IMR-90 (cell line): ENCODE data around the gene UBE2V1. TPM values are rescaled to one million over a fixed set of nuclear protein-coding genes. Genes with fewer than 3 reads are reported as not detected.

Experiments used
- ATAC-seq: fragments of 200-7000 bp; cut with Tn5 transposase; 2 replicates; pipeline ENCODE4 v1.9.1; 2020; ENCODE audit warnings: low read depth, mild to moderate bottlenecking, moderate library complexity
- Bru-seq: library from RNA; stranded (reverse); fragments of 400-500 nt; gene quantifications from one replicate; lab custom pipeline; 2021; lab: Mats Ljungman, UMichigan
- BruChase-seq, 2 experiments: library from RNA; stranded (reverse); fragments of 400-500 nt; gene quantifications; one replicate each; lab custom pipeline; 2021; lab: Mats Ljungman, UMichigan
- BruUV-seq: library from RNA; stranded (reverse); fragments of 400-500 nt; replicated peaks from 2 replicates; lab custom pipeline; 2021; lab: Mats Ljungman, UMichigan
- CTCF ChIA-PET: fragments of 300-600 bp; formaldehyde crosslinking; extraction: SDS; loops from one replicate; lab custom pipeline; 2021; ENCODE audit warnings: antibody characterized with exemption; lab: Yijun Ruan, JAX
- POLR2A ChIA-PET: fragments of 300-600 bp; sonication (Branson Sonifier 250); formaldehyde crosslinking; loops from one replicate; lab custom pipeline; 2022; ENCODE audit warnings: antibody characterized with exemption; ENCODE audit not compliant: unreplicated experiment; lab: Charles Lee
- DNase-seq: peaks from one replicate; pipeline ENCODE4 v3.0.0; 2013
- H2AFZ ChIP-seq: replicated peaks from 2 replicates; pipeline ENCODE3; 2013; ENCODE audit warnings: low read length, mild to moderate bottlenecking; ENCODE audit not compliant: poor library complexity
- H2AK5ac ChIP-seq: 2 replicates; pipeline ENCODE4 v1.6.1; 2013; ENCODE audit warnings: low read depth, low read length, inconsistent platforms
- H2AK9ac ChIP-seq: replicated peaks from 2 replicates; pipeline ENCODE3; 2013; ENCODE audit warnings: mild to moderate bottlenecking, low read depth, low read length, moderate library complexity; ENCODE audit not compliant: poor library complexity
- H2BK120ac ChIP-seq: 2 replicates; pipeline ENCODE4 v1.6.1; 2013; ENCODE audit warnings: low read depth, low read length, inconsistent platforms
- H2BK15ac ChIP-seq: 3 replicates; pipeline ENCODE4 v1.6.1; 2013; ENCODE audit warnings: low read depth, low read length, inconsistent platforms
- H2BK20ac ChIP-seq: 2 replicates; pipeline ENCODE4 v1.6.1; 2013; ENCODE audit warnings: low read depth, mild to moderate bottlenecking, inconsistent platforms, low read length, moderate library complexity
- H2BK5ac ChIP-seq: 2 replicates; pipeline ENCODE4 v1.6.1; 2013; ENCODE audit warnings: mild to moderate bottlenecking, low read depth, low read length, inconsistent platforms; ENCODE audit not compliant: poor library complexity, severe bottlenecking
- H3K14ac ChIP-seq: replicated peaks from 2 replicates; pipeline ENCODE4 v1.6.1; 2013; ENCODE audit warnings: low read depth, low read length, inconsistent platforms
- H3K18ac ChIP-seq: 2 replicates; pipeline ENCODE4 v1.6.1; 2013; ENCODE audit warnings: low read depth, low read length, control low read depth
- H3K23ac ChIP-seq: 2 replicates; pipeline ENCODE4 v1.6.1; 2013; ENCODE audit warnings: low read depth, low read length, inconsistent platforms
- H3K27ac ChIP-seq: 2 replicates; pipeline ENCODE4 v1.5.1; 2013; ENCODE audit warnings: mild to moderate bottlenecking, control low read depth, low read length; ENCODE audit not compliant: insufficient read depth
- H3K27me3 ChIP-seq: 2 replicates; pipeline ENCODE4 v1.6.1; 2013; ENCODE audit warnings: low read length; ENCODE audit not compliant: control insufficient read depth, insufficient read depth
- H3K36me3 ChIP-seq: 2 replicates; pipeline ENCODE4 v1.6.1; 2013; ENCODE audit warnings: low read length, mixed read lengths; ENCODE audit not compliant: control insufficient read depth, insufficient read depth
- H3K4ac ChIP-seq: 2 replicates; pipeline ENCODE4 v1.6.1; 2013; ENCODE audit warnings: low read depth, low read length, inconsistent platforms
- H3K4me1 ChIP-seq: 2 replicates; pipeline ENCODE4 v1.6.1; 2013; ENCODE audit warnings: low read length, mixed read lengths; ENCODE audit not compliant: control insufficient read depth, insufficient read depth
- H3K4me2 ChIP-seq: 2 replicates; pipeline ENCODE4 v1.6.1; 2013; ENCODE audit warnings: low read depth, mild to moderate bottlenecking, control low read depth, low read length, moderate library complexity
- H3K4me3 ChIP-seq: 2 replicates; pipeline ENCODE4 v1.5.1; 2013; ENCODE audit warnings: low read depth, mild to moderate bottlenecking, control low read depth, low read length, moderate library complexity; ENCODE audit not compliant: insufficient read depth
- H3K56ac ChIP-seq: 2 replicates; pipeline ENCODE4 v1.6.1; 2013; ENCODE audit warnings: low read length, inconsistent platforms; ENCODE audit not compliant: insufficient read depth; ENCODE audit errors: extremely low read depth
- H3K79me1 ChIP-seq, 2 experiments: 2 replicates each; pipeline ENCODE4 v1.6.1; 2013; ENCODE audit warnings: low read length in 2 of 2, inconsistent platforms in 1 of 2, low read depth in 1 of 2
- H3K9ac ChIP-seq: 2 replicates; pipeline ENCODE4 v1.6.1; 2013; ENCODE audit warnings: low read depth, low read length, control low read depth
- H3K9me1 ChIP-seq: 2 replicates; pipeline ENCODE4 v1.6.1; 2013; ENCODE audit warnings: low read length, inconsistent platforms; ENCODE audit not compliant: insufficient read depth
- H3K9me3 ChIP-seq: 2 replicates; pipeline ENCODE4 v1.6.1; 2013; ENCODE audit warnings: low read length; ENCODE audit not compliant: control insufficient read depth, insufficient read depth
- H4K20me1 ChIP-seq: 2 replicates; pipeline ENCODE4 v1.6.1; 2013; ENCODE audit warnings: low read length, inconsistent platforms; ENCODE audit not compliant: insufficient read depth
- H4K5ac ChIP-seq: 2 replicates; pipeline ENCODE4 v1.6.1; 2013; ENCODE audit warnings: mild to moderate bottlenecking, low read depth, low read length, control low read depth
- H4K8ac ChIP-seq, 2 experiments: 2 replicates each; pipeline ENCODE4 v1.6.1; 2013; ENCODE audit warnings: low read depth in 2 of 2, low read length in 2 of 2, control low read depth in 1 of 2, inconsistent platforms in 1 of 2
- H4K91ac ChIP-seq: 2 replicates; pipeline ENCODE4 v1.6.1; 2013; ENCODE audit warnings: low read depth, low read length, inconsistent platforms; ENCODE audit not compliant: insufficient read depth
- FOS ChIP-seq: fragments of 150-350 bp; IDR thresholded peaks from 2 replicates; pipeline ENCODE4 v1.6.1; 2016; ENCODE audit warnings: low read depth, low read length
- MAFK ChIP-seq: IDR thresholded peaks from 2 replicates; pipeline ENCODE4 v1.6.1; 2012; ENCODE audit warnings: low read depth, low read length, improper control_type of control experiment
- MAZ ChIP-seq: IDR thresholded peaks from 2 replicates; pipeline ENCODE4 v1.6.1; 2012; ENCODE audit warnings: low read depth, mild to moderate bottlenecking, low read length, improper control_type of control experiment, moderate library complexity, borderline replicate concordance
- MXI1 ChIP-seq: IDR thresholded peaks from 2 replicates; pipeline ENCODE4 v1.6.1; 2012; ENCODE audit warnings: low read depth, mild to moderate bottlenecking, low read length, moderate library complexity, borderline replicate concordance
- POLR2A ChIP-seq: IDR thresholded peaks from 2 replicates; pipeline ENCODE4 v1.6.1; 2012; ENCODE audit warnings: mild to moderate bottlenecking, low read depth, low read length
- RAD21 ChIP-seq: IDR thresholded peaks from 2 replicates; pipeline ENCODE4 v1.6.1; 2012; ENCODE audit warnings: low read length, improper control_type of control experiment
- RFX5 ChIP-seq: IDR thresholded peaks from 2 replicates; pipeline ENCODE4 v1.8.0; 2012; ENCODE audit warnings: low read depth, mild to moderate bottlenecking, low read length, moderate library complexity
- WGBS, 2 experiments: methylation state at CpG; one replicate each; pipeline versions ENCODE4 v1.1.5 to v1.1.7; 2013; ENCODE audit warnings: missing lambda C conversion rate in 2 of 2; ENCODE audit not compliant: insufficient read length in 1 of 2; ENCODE audit errors: extremely low coverage in 2 of 2; 5-methylcytosine and 5-hydroxymethylcytosine counted together
- dilution Hi-C: fragments of 300-500 bp; cut with HindIII; formaldehyde crosslinking; loops from one replicate; pipeline ENCODE4 v1.14.3; 2018; ENCODE audit warnings: low sequenced_read_pairs; ENCODE audit not compliant: unreplicated experiment
- in situ Hi-C: fragments of 300-500 bp; cut with MboI; formaldehyde crosslinking; loops from 3 replicates; pipeline ENCODE4 v1.14.3; 2019; ENCODE audit warnings: low sequenced_read_pairs, inconsistent platforms, mixed read lengths
- intact Hi-C: fragments of 100-400 bp; cut with micrococcal nuclease; formaldehyde crosslinking; loops from 2 replicates; pipeline ENCODE4 v1.10.0; 2022
- long read RNA-seq: library from polyadenylated mRNA; unstranded; transcript quantifications from one replicate; pipeline ENCODE4 v2.0.0, GENCODE V29; 2021; ENCODE audit not compliant: unreplicated experiment
- polyA plus RNA-seq, 3 experiments: library from polyadenylated mRNA; depleted of rRNA; stranded (reverse); fragments of >200 nt; gene quantifications; 2 replicates each; pipeline ENCODE4 v1.2.3, GENCODE V29; 2012; ENCODE audit warnings: low replicate concordance in 1 of 3
- total RNA-seq: library from RNA; depleted of rRNA; stranded (reverse); fragments of >200 nt; gene quantifications from 2 replicates; pipeline ENCODE4 v1.2.3, GENCODE V29; 2012; rRNA removed

The UBE2V1 gene
- 20.1 and 41.4 TPM in 2 replicates for total RNA-seq
- polyA plus RNA-seq (2012; rRNA removed): 128 and 138 TPM in 2 replicates
- polyA plus RNA-seq (2012; cell fraction: cytosol; rRNA removed): 46.2 and 74.3 TPM in 2 replicates
- 37.1 and 141 TPM in 2 replicates for polyA plus RNA-seq (2012; cell fraction: nucleus; rRNA removed; ENCODE audit: low replicate concordance)
- Bru-seq, nascent RNA: percentile 93 among the genes with signal in this experiment
- BruChase-seq, experiment 1, labeled RNA remaining after a 6-hour chase: percentile 94 among the genes with signal in this experiment
- BruChase-seq, experiment 2, labeled RNA remaining after a 2-hour chase: percentile 93 among the genes with signal in this experiment
- long read RNA-seq, transcript UBE2V1-203 (4 exons, 2,133 nt): major isoform, 81 of 92 reads
- long read RNA-seq, partial matches to known transcripts: 2 of 92 reads
- long read RNA-seq, other reads (novel, unspliced or antisense): 3 of 92 reads

- peak within 1 kb of the TSS; percentile 95 for H2AK5ac ChIP-seq
- H3K4me3 ChIP-seq: peak within 1 kb of the TSS; percentile 73
- H3K9me1 ChIP-seq: peaks cover 26% of the 10 kb centered on the region
- H4K5ac ChIP-seq: peak within 1 kb of the TSS; percentile 93
- peak within 1 kb of the TSS; percentile 96 for H3K9ac ChIP-seq
- ATAC-seq (peak; percentile 83), DNase-seq (peak; percentile 81)
- H2AFZ ChIP-seq: peak within 1 kb of the TSS; percentile 89
- WGBS, 2 experiments: 1% methylated on average over 27 of the region's 70 CpGs; no CpG with 5 or more reads in 1 of the 2 experiments
- peak within 1 kb of the TSS; percentile 94 for H3K18ac ChIP-seq
- peak within 1 kb of the TSS; percentile 47; the same call in 1 of the 2 replicates for H2BK20ac ChIP-seq
- H4K91ac ChIP-seq: peak within 1 kb of the TSS; percentile 97
- no peaks in the 10 kb centered on the region for H3K9me3 ChIP-seq
- H3K56ac ChIP-seq: peak within 1 kb of the TSS; percentile 99
- TF ChIP-seq RAD21 (no peak), MXI1 (0 out of 2 replicates have a peak, but pooled peaks have one; percentile 15), FOS (0 out of 2 replicates have a peak, but pooled peaks have one; percentile 2), POLR2A (peak; percentile 84), MAZ (no peak; the same call in 1 of the 2 replicates), RFX5 (no peak), MAFK (no peak)
- no peaks in the 10 kb centered on the region for H3K27me3 ChIP-seq
- H2AK9ac ChIP-seq: peak within 1 kb of the TSS; percentile 99
- peak within 1 kb of the TSS; percentile 95 for H3K4me2 ChIP-seq
- H3K4me1 ChIP-seq: peaks cover 35% of the 10 kb centered on the region
- BruUV-seq: no TSS peak
- H2BK120ac ChIP-seq: peak within 1 kb of the TSS; percentile 86
- peaks cover 23 to 69% of the 10 kb centered on the region in 2 experiments for H3K79me1 ChIP-seq
- peak within 1 kb of the TSS; percentile 97 for H3K14ac ChIP-seq
- peaks cover 5% of the 10 kb centered on the region for H3K36me3 ChIP-seq
- peak within 1 kb of the TSS; percentile 91 to 100 for H4K8ac ChIP-seq
- peak within 1 kb of the TSS; percentile 96 for H3K23ac ChIP-seq
- ChIA-PET POLR2A (no interaction called here), CTCF (interaction anchor here (1.6 kb wide), 1 partner anchor 15 kb away, joined by 3 read pairs; no protein-coding TSS in a partner anchor)
- intact Hi-C loops (no loop called here), dilution Hi-C loops (no loop called here), in situ Hi-C loops (no loop called here)
- H3K27ac ChIP-seq: peak within 1 kb of the TSS; percentile 94
- H4K20me1 ChIP-seq: peaks cover 47% of the 10 kb centered on the region
- peak within 1 kb of the TSS; percentile 63; the same call in 2 of the 3 replicates for H2BK15ac ChIP-seq
- H2BK5ac ChIP-seq: peak within 1 kb of the TSS; percentile 91
- peak within 1 kb of the TSS; percentile 98 for H3K4ac ChIP-seq
Measured at GRCh38 chr20:50112512-50113419, at the start of gene UBE2V1. Gene UBE2V1 (minus strand): TSS chr20:50113150. CDS start chr20:50113128, 22 bp downstream.
